HepG2 (cell line): ENCODE results near the gene HEMK1. TPM values are rescaled to one million over a fixed set of nuclear protein-coding genes. Genes with fewer than 3 reads are reported as not detected.

Experiments used
- ATAC-seq: fragments of 200-7000 bp; cut with Tn5 transposase; 3 replicates; pipeline ENCODE4 v1.9.1; 2020; ENCODE audit warnings: mild to moderate bottlenecking, moderate library complexity
- BruUV-seq: library from RNA; stranded (reverse); fragments of 400-500 nt; replicated peaks from 2 replicates; lab custom pipeline; 2021; lab: Mats Ljungman, UMichigan
- CTCF ChIA-PET: fragments of 300-600 bp; formaldehyde crosslinking; extraction: SDS; loops from one replicate; lab custom pipeline; 2021; ENCODE audit warnings: low total read pairs, inconsistent platforms, low intra/inter-chr PET ratio; lab: Yijun Ruan, JAX
- POLR2A ChIA-PET: fragments of 350-600 bp; sonication (Branson Sonifier 250); formaldehyde crosslinking; loops from one replicate; lab custom pipeline; 2020; ENCODE audit warnings: antibody characterized with exemption, inconsistent platforms; lab: Yijun Ruan, JAX
- DNase-seq: peaks from one replicate; pipeline ENCODE4 v3.0.0-alpha.2; 2015; ENCODE audit warnings: low spot score
- FAIRE-seq: peaks from 3 replicates; lab custom pipeline; 2011; peaks lifted over from hg19 to GRCh38; lab: Jason Lieb, UNC
- H2AFZ ChIP-seq: one replicate; pipeline ENCODE4 v1.6.1; 2011; ENCODE audit warnings: low read length, inconsistent platforms
- H3K27ac ChIP-seq: fragments of 300-600 bp; 3 replicates; pipeline ENCODE4 v1.8.0; 2011; ENCODE audit warnings: mixed run types, mild to moderate bottlenecking, mixed read lengths, low read length, inconsistent platforms; ENCODE audit not compliant: insufficient read depth; ENCODE audit errors: extremely low read length
- H3K27me3 ChIP-seq, 2 experiments: fragments of 200-600 bp in 1 of 2; 2 replicates in 1 of 2; 3 replicates in 1 of 2; pipeline versions ENCODE4 v1.6.0 to v1.8.0; 2011; ENCODE audit warnings: low read length in 2 of 2, mild to moderate bottlenecking in 2 of 2, moderate library complexity in 2 of 2, inconsistent platforms in 1 of 2; ENCODE audit not compliant: insufficient read depth in 2 of 2, control insufficient read depth in 1 of 2
- H3K36me3 ChIP-seq, 2 experiments: fragments of 200-600 bp in 1 of 2; replicated peaks in 1 of 2; 2 replicates in 1 of 2; 3 replicates in 1 of 2; pipeline versions ENCODE4 v1.5.1 to v1.8.0; 2011; ENCODE audit warnings: low read length in 2 of 2, inconsistent platforms in 1 of 2; ENCODE audit not compliant: insufficient read depth in 2 of 2, control insufficient read depth in 1 of 2
- H3K4me1 ChIP-seq: 2 replicates; pipeline ENCODE4 v1.5.1; 2012; ENCODE audit warnings: low read length, inconsistent platforms; ENCODE audit not compliant: insufficient read depth
- H3K4me2 ChIP-seq: 2 replicates; pipeline ENCODE4 v1.6.0; 2011; ENCODE audit warnings: low read depth, low read length, inconsistent platforms
- H3K4me3 ChIP-seq, 3 experiments: fragments of 200-600 bp in 1 of 3; sonication (generic), shearing (Covaris generic) in 1 of 3; replicated peaks in 1 of 3; 2 replicates each; pipeline ENCODE4 v1.5.1; 2011 to 2016; ENCODE audit warnings: low read length in 3 of 3, inconsistent platforms in 2 of 3, low read depth in 2 of 3, mild to moderate bottlenecking in 2 of 3, control low read depth in 1 of 3, mixed read lengths in 1 of 3; ENCODE audit not compliant: insufficient read depth in 1 of 3
- H3K79me2 ChIP-seq: one replicate; pipeline ENCODE4 v1.6.1; 2011; ENCODE audit warnings: low read length, inconsistent platforms; ENCODE audit not compliant: insufficient read depth
- H3K9ac ChIP-seq: 2 replicates; pipeline ENCODE4 v1.6.0; 2011; ENCODE audit warnings: mild to moderate bottlenecking, low read depth, low read length, inconsistent platforms; ENCODE audit not compliant: insufficient read depth
- H3K9me3 ChIP-seq: 2 replicates; pipeline ENCODE4 v1.5.1; 2012; ENCODE audit warnings: mild to moderate bottlenecking, low read length
- H4K20me1 ChIP-seq: 2 replicates; pipeline ENCODE4 v1.6.0; 2011; ENCODE audit warnings: inconsistent platforms, mild to moderate bottlenecking, low read length, moderate library complexity; ENCODE audit not compliant: insufficient read depth
- FOXC1 ChIP-seq: sonication (generic); formaldehyde crosslinking; IDR thresholded peaks from 2 replicates; pipeline ENCODE4 v1.8.0; 2022; ENCODE audit warnings: mild to moderate bottlenecking, missing genetic modification reagents, borderline replicate concordance
- JDP2 ChIP-seq: sonication (generic); formaldehyde crosslinking; IDR thresholded peaks from 2 replicates; pipeline ENCODE4 v1.8.1; 2022; ENCODE audit warnings: missing genetic modification reagents, borderline replicate concordance
- KLF12 ChIP-seq: sonication (generic); formaldehyde crosslinking; IDR thresholded peaks from 2 replicates; pipeline ENCODE4 v1.4.0; 2020; ENCODE audit warnings: missing genetic modification reagents, borderline replicate concordance
- NCOA2 ChIP-seq: sonication (generic); formaldehyde crosslinking; IDR thresholded peaks from 2 replicates; pipeline ENCODE4 v1.8.0; 2022; ENCODE audit warnings: inconsistent platforms
- REST ChIP-seq, 2 experiments: IDR thresholded peaks; 2 replicates each; pipeline ENCODE4 v1.6.1; 2011 to 2012; ENCODE audit warnings: low read length in 2 of 2, borderline replicate concordance in 1 of 2, low read depth in 1 of 2, mild to moderate bottlenecking in 1 of 2, moderate library complexity in 1 of 2
- RFXAP ChIP-seq: sonication (generic); formaldehyde crosslinking; IDR thresholded peaks from 2 replicates; pipeline ENCODE4 v1.4.0; 2020; ENCODE audit warnings: missing genetic modification reagents, borderline replicate concordance
- SMARCC2 ChIP-seq: fragments of 450-650 bp; IDR thresholded peaks from 2 replicates; pipeline ENCODE4 v1.6.1; 2017; ENCODE audit warnings: antibody characterized with exemption, mild to moderate bottlenecking
- TEAD3 ChIP-seq: optimal IDR thresholded peaks from 2 replicates; pipeline ENCODE3; 2016; ENCODE audit warnings: borderline replicate concordance
- THAP8 ChIP-seq: sonication (generic); formaldehyde crosslinking; IDR thresholded peaks from 2 replicates; pipeline ENCODE4 v1.5.1; 2020; ENCODE audit warnings: missing genetic modification reagents, mild to moderate bottlenecking, borderline replicate concordance
- THRA ChIP-seq: sonication (generic); formaldehyde crosslinking; IDR thresholded peaks from 2 replicates; pipeline ENCODE4 v1.4.0; 2020; ENCODE audit warnings: missing genetic modification reagents, borderline replicate concordance
- YEATS4 ChIP-seq: sonication (generic); formaldehyde crosslinking; IDR thresholded peaks from 2 replicates; pipeline ENCODE4 v1.4.0; 2020; ENCODE audit warnings: missing genetic modification reagents, borderline replicate concordance
- ZNF562 ChIP-seq: sonication (generic); formaldehyde crosslinking; IDR thresholded peaks from 2 replicates; pipeline ENCODE4 v1.8.0; 2022; ENCODE audit warnings: missing genetic modification reagents, borderline replicate concordance
- ZNF792 ChIP-seq: IDR thresholded peaks from 2 replicates; pipeline ENCODE4 v1.6.1; 2016
- ZSCAN29 ChIP-seq: sonication (generic); formaldehyde crosslinking; conservative IDR thresholded peaks from 2 replicates; pipeline ENCODE4 v1.4.0; 2020; ENCODE audit warnings: mild to moderate bottlenecking, missing genetic modification reagents
- WGBS: methylation state at CpG from one replicate; pipeline ENCODE4 v1.1.6; 2017; ENCODE audit warnings: low lambda C conversion rate; 5-methylcytosine and 5-hydroxymethylcytosine counted together
- in situ Hi-C: cut with HindIII; loops from 2 replicates; pipeline ENCODE4 v1.10.0; 2017; ENCODE audit warnings: low pct_unique_long_range_greater_than_20kb; ENCODE audit not compliant: extremely low pct_ligation_motif_present
- intact Hi-C: fragments of 100-400 bp; cut with micrococcal nuclease; formaldehyde crosslinking; loops from one replicate; pipeline ENCODE4 v1.10.0; 2022; ENCODE audit not compliant: unreplicated experiment
- polyA plus RNA-seq, 8 experiments: library from polyadenylated mRNA; depleted of rRNA in 3 of 8; stranded (reverse) in 7 of 8; unstranded in 1 of 8; fragments of >200 nt; fragmentation: Illumina TruSeq in 4 of 8; extraction: Trizol in 4 of 8; gene quantifications; 2 replicates each; pipeline versions ENCODE4 v1.2.1 to v1.2.3, GENCODE V29; 2011 to 2016; ENCODE audit warnings: low read depth in 4 of 8, missing spikeins in 1 of 8, mixed read lengths in 1 of 8; ENCODE audit not compliant: insufficient read depth in 1 of 8
- total RNA-seq, 5 experiments: library from RNA; depleted of rRNA; stranded (reverse); fragments of >200 nt; fragmentation: Illumina TruSeq; extraction: Trizol; gene quantifications; 2 replicates each; pipeline ENCODE4 v1.2.3, GENCODE V29; 2016; ENCODE audit warnings: low read depth in 1 of 5

Gene HEMK1
- total and polyA plus RNA-seq, 2 of the 13 experiments (the other 11 are each of a cell fraction or from before 2014, with no cell fraction given), result 9.8 to 12.6 TPM

GRCh38 chr3:50532062-50532705, 37.1 kb upstream of the HEMK1 start:
- DNase-seq, result no peak
- Histone ChIP-seq H3K9ac (no peak overlapping the region), H3K36me3 (no peaks in the 10 kb centered on the region), H3K4me2 (no peak overlapping the region), H3K4me3 (no peak overlapping the region), H3K27ac (no peak overlapping the region), H3K27me3 (peaks cover 7 to 71% of the 10 kb centered on the region in 2 experiments; a peak in 4 of 5 replicates), H3K9me3 (no peaks in the 10 kb centered on the region), H3K79me2 (no peaks in the 10 kb centered on the region), H3K4me1 (no peaks in the 10 kb centered on the region), H4K20me1 (no peaks in the 10 kb centered on the region), H2AFZ (no peak overlapping the region)
- in situ Hi-C loops (no loop called here), intact Hi-C loops (no loop called here)
- POLR2A ChIA-PET, result no interaction called here
- no peak for ATAC-seq
- 32% methylated on average over 9 of the region's 9 CpGs for WGBS
- FAIRE-seq, result no peak
- TF ChIP-seq FOXC1 (CRISPR knock-in tag) (no peak), TEAD3 (no peak), KLF12 (CRISPR knock-in tag) (no peak), YEATS4 (CRISPR knock-in tag) (no peak), ZNF792 (no peak), ZNF562 (CRISPR knock-in tag) (no peak), NCOA2 (no peak), RFXAP (CRISPR knock-in tag) (no peak), ZSCAN29 (CRISPR knock-in tag) (no peak), SMARCC2 (no peak), THRA (CRISPR knock-in tag) (no peak), REST (IDR thresholded peaks at IDR 0.05; ENCODE audit: borderline replicate concordance in 1 of 2, low read depth in 1 of 2, low read length in 2 of 2) (no peak), THAP8 (CRISPR knock-in tag) (no peak), JDP2 (CRISPR knock-in tag) (no peak)
- BruUV-seq, result no TSS peak
- CTCF ChIA-PET, result no interaction called here
